H9 (cell line): Measurements from ENCODE around the gene NUP133. TPM values are rescaled to one million over a fixed set of nuclear protein-coding genes. Genes with fewer than 3 reads are reported as not detected.

Experiments
- DNase-seq: peaks from one replicate; pipeline ENCODE4 v3.0.0-alpha.2; 2017
- H2AFZ ChIP-seq: one replicate; pipeline ENCODE4 v1.6.1; 2013; ENCODE audit warnings: mild to moderate bottlenecking, low read length, control low read depth, moderate library complexity
- H2AK5ac ChIP-seq: 2 replicates; pipeline ENCODE4 v1.6.1; 2013; ENCODE audit warnings: low read length, control low read depth, mixed read lengths; ENCODE audit not compliant: insufficient read length
- H2BK120ac ChIP-seq: one replicate; pipeline ENCODE4 v1.6.1; 2013; ENCODE audit warnings: low read depth, mild to moderate bottlenecking, low read length, control low read depth, inconsistent platforms; ENCODE audit not compliant: poor library complexity, severe bottlenecking
- H2BK12ac ChIP-seq: 2 replicates; pipeline ENCODE4 v1.6.1; 2013; ENCODE audit warnings: low read length, control low read depth, mixed read lengths, low read depth; ENCODE audit not compliant: insufficient read length
- H2BK15ac ChIP-seq: 2 replicates; pipeline ENCODE4 v1.6.1; 2013; ENCODE audit warnings: low read depth, low read length, control low read depth
- H2BK20ac ChIP-seq: one replicate; pipeline ENCODE4 v1.6.1; 2013; ENCODE audit warnings: low read depth, mild to moderate bottlenecking, low read length, control low read depth, inconsistent platforms; ENCODE audit not compliant: poor library complexity, severe bottlenecking
- H2BK5ac ChIP-seq: 2 replicates; pipeline ENCODE4 v1.6.1; 2013; ENCODE audit warnings: low read length, control low read depth, mixed read lengths; ENCODE audit not compliant: insufficient read length
- H3K14ac ChIP-seq: 2 replicates; pipeline ENCODE4 v1.6.1; 2013; ENCODE audit warnings: low read length, control low read depth; ENCODE audit not compliant: insufficient read depth
- H3K18ac ChIP-seq: 2 replicates; pipeline ENCODE4 v1.6.1; 2013; ENCODE audit warnings: low read depth, mild to moderate bottlenecking, mixed read lengths, low read length, control low read depth; ENCODE audit not compliant: insufficient read length
- H3K23ac ChIP-seq: 2 replicates; pipeline ENCODE4 v1.6.1; 2013; ENCODE audit warnings: low read length, control low read depth, mixed read lengths, low read depth; ENCODE audit not compliant: insufficient read length
- H3K23me2 ChIP-seq: 2 replicates; pipeline ENCODE4 v1.6.1; 2013; ENCODE audit warnings: low read depth, mild to moderate bottlenecking, mixed read lengths, low read length, control low read depth; ENCODE audit not compliant: insufficient read length, poor library complexity, severe bottlenecking
- H3K27ac ChIP-seq: 2 replicates; pipeline ENCODE4 v1.5.1; 2013; ENCODE audit warnings: low read length, control low read depth, mixed read lengths, low read depth; ENCODE audit not compliant: insufficient read length
- H3K27me3 ChIP-seq: 2 replicates; pipeline ENCODE4 v1.6.1; 2013; ENCODE audit warnings: low read length, control low read depth, inconsistent platforms; ENCODE audit not compliant: insufficient read depth
- H3K4ac ChIP-seq: 2 replicates; pipeline ENCODE4 v1.6.1; 2013; ENCODE audit warnings: low read depth, mild to moderate bottlenecking, control low read depth, inconsistent platforms, low read length, moderate library complexity
- H3K4me1 ChIP-seq: 2 replicates; pipeline ENCODE4 v1.6.1; 2013; ENCODE audit warnings: low read length, control low read depth, inconsistent platforms; ENCODE audit not compliant: insufficient read depth
- H3K4me2 ChIP-seq: 2 replicates; pipeline ENCODE4 v1.6.1; 2013; ENCODE audit warnings: low read length, control low read depth, mixed read lengths; ENCODE audit not compliant: insufficient read length, insufficient read depth
- H3K56ac ChIP-seq: 2 replicates; pipeline ENCODE4 v1.6.1; 2013; ENCODE audit warnings: low read depth, mild to moderate bottlenecking, mixed read lengths, low read length, control low read depth; ENCODE audit not compliant: insufficient read length
- H3K79me1 ChIP-seq: 2 replicates; pipeline ENCODE4 v1.6.1; 2013; ENCODE audit warnings: low read depth, mild to moderate bottlenecking, moderate library complexity, low read length, control low read depth, inconsistent platforms; ENCODE audit not compliant: insufficient read depth, poor library complexity, severe bottlenecking
- H3K79me2 ChIP-seq: 2 replicates; pipeline ENCODE4 v1.6.1; 2013; ENCODE audit warnings: low read length, control low read depth, inconsistent platforms; ENCODE audit not compliant: insufficient read depth
- H3K9ac ChIP-seq: 2 replicates; pipeline ENCODE4 v1.6.1; 2013; ENCODE audit warnings: low read length, control low read depth, mixed read lengths; ENCODE audit not compliant: insufficient read length; ENCODE audit errors: extremely low read depth
- H3K9me3 ChIP-seq: one replicate; pipeline ENCODE4 v1.6.1; 2013; ENCODE audit warnings: low read depth, low read length, inconsistent platforms; ENCODE audit not compliant: control insufficient read depth
- H3T11ph ChIP-seq: one replicate; pipeline ENCODE4 v1.6.1; 2013; ENCODE audit warnings: mild to moderate bottlenecking, low read length, control low read depth, inconsistent platforms
- H4K20me1 ChIP-seq: one replicate; pipeline ENCODE4 v1.6.1; 2013; ENCODE audit not compliant: control insufficient read depth, insufficient read length, insufficient read depth
- H4K5ac ChIP-seq: 2 replicates; pipeline ENCODE4 v1.6.1; 2013; ENCODE audit warnings: low read depth, mild to moderate bottlenecking, mixed read lengths, low read length, control low read depth; ENCODE audit not compliant: insufficient read length
- H4K8ac ChIP-seq: replicated peaks from 2 replicates; pipeline ENCODE4 v1.6.1; 2013; ENCODE audit warnings: low read length, control low read depth, mixed read lengths, low read depth; ENCODE audit not compliant: insufficient read length
- H4K91ac ChIP-seq: 2 replicates; pipeline ENCODE4 v1.6.1; 2013; ENCODE audit warnings: low read depth, mild to moderate bottlenecking, moderate library complexity, mixed read lengths, low read length, control low read depth; ENCODE audit not compliant: insufficient read length
- H3K27ac Mint-ChIP-seq, 3 experiments: 2 replicates in 2 of 3; 3 replicates in 1 of 3; pipeline ENCODE4 v1.8.0; 2020 to 2021; ENCODE audit warnings: mixed read lengths in 3 of 3, mild to moderate bottlenecking in 1 of 3, moderate library complexity in 1 of 3
- H3K27me3 Mint-ChIP-seq: 2 replicates; pipeline ENCODE4 v1.8.0; 2021; ENCODE audit warnings: low read depth, mild to moderate bottlenecking, moderate library complexity, mixed read lengths
- H3K36me3 Mint-ChIP-seq, 3 experiments: 2 replicates in 2 of 3; 3 replicates in 1 of 3; pipeline ENCODE4 v1.8.0; 2020 to 2021; ENCODE audit warnings: low read depth in 3 of 3, mixed read lengths in 3 of 3; ENCODE audit not compliant: insufficient read depth in 1 of 3
- H3K4me1 Mint-ChIP-seq, 2 experiments: 2 replicates each; pipeline ENCODE4 v1.8.0; 2020; ENCODE audit warnings: mixed read lengths in 2 of 2
- H3K4me3 Mint-ChIP-seq, 2 experiments: 2 replicates in 1 of 2; 3 replicates in 1 of 2; pipeline ENCODE4 v1.8.0; 2020 to 2021; ENCODE audit warnings: mild to moderate bottlenecking in 2 of 2, mixed read lengths in 2 of 2, moderate library complexity in 1 of 2
- H3K9me3 Mint-ChIP-seq, 2 experiments: 2 replicates in 1 of 2; 3 replicates in 1 of 2; pipeline ENCODE4 v1.8.0; 2020; ENCODE audit warnings: mild to moderate bottlenecking in 2 of 2, mixed read lengths in 2 of 2, moderate library complexity in 1 of 2
- WGBS: extraction: QIAGEN DNeasy Blood & Tissue Kit; methylation state at CpG from one replicate; pipeline ENCODE4 v1.1.7; 2013; ENCODE audit warnings: missing lambda C conversion rate, low lambda C conversion rate, mixed read lengths; ENCODE audit not compliant: insufficient read length; ENCODE audit errors: extremely low coverage; 5-methylcytosine and 5-hydroxymethylcytosine counted together
- total RNA-seq: library from RNA; stranded (reverse); gene quantifications from 2 replicates; pipeline ENCODE4 v1.2.1, GENCODE V29; 2021
- TF ChIP-seq, protein P1 (sequence below): fragments of 200-600 bp; sonication (generic); conservative IDR thresholded peaks from 3 replicates; pipeline ENCODE4 v1.8.0; 2021; ENCODE audit warnings: antibody characterized with exemption, mild to moderate bottlenecking

The NUP133 gene
- total RNA-seq, 1 experiment from 2014 or later, result 71.3 TPM

DNA sequence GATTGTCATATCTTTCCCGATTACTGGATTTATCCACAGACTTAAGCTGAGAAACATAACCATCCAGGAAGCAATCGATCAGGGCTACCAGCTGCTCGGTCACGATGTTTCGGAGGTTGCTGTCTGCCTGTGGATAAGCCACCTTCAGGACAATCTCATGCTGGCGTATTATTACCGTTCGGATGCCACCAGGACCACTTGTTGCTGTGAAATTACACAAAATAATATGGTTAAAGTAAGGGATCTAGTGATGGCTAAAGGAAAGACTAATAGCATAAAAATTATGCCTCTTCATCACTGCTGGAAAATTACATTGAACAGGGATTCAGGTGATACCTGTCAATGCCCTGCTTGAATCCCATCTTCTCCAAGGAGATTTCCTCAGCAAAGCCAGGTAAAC is 43.5 kb downstream of the NUP133 start:
- Histone ChIP-seq H3K4ac (no peak overlapping the region), H4K8ac (no peak overlapping the region), H3K18ac (no peak overlapping the region), H4K91ac (no peak overlapping the region), H3K14ac (no peak overlapping the region), H3K23ac (no peak overlapping the region), H3K79me2 (no peaks in the 10 kb centered on the region), H3K4me2 (no peak overlapping the region), H3K27ac (no peak overlapping the region), H3T11ph (no peak overlapping the region), H2AK5ac (no peak overlapping the region), H2AFZ (no peak overlapping the region), H3K56ac (no peak overlapping the region), H4K20me1 (no peaks in the 10 kb centered on the region), H3K27me3 (no peaks in the 10 kb centered on the region), H3K9ac (no peak overlapping the region), H4K5ac (no peak overlapping the region), H2BK120ac (no peak overlapping the region), H2BK15ac (no peak overlapping the region), H2BK12ac (no peak overlapping the region), H2BK20ac (no peak overlapping the region), H3K79me1 (peaks cover 3% of the 10 kb centered on the region), H3K9me3 (no peaks in the 10 kb centered on the region), H2BK5ac (no peak overlapping the region), H3K23me2 (no peaks in the 10 kb centered on the region), H3K4me1 (no peaks in the 10 kb centered on the region)
- TF ChIP-seq, protein P1, sequence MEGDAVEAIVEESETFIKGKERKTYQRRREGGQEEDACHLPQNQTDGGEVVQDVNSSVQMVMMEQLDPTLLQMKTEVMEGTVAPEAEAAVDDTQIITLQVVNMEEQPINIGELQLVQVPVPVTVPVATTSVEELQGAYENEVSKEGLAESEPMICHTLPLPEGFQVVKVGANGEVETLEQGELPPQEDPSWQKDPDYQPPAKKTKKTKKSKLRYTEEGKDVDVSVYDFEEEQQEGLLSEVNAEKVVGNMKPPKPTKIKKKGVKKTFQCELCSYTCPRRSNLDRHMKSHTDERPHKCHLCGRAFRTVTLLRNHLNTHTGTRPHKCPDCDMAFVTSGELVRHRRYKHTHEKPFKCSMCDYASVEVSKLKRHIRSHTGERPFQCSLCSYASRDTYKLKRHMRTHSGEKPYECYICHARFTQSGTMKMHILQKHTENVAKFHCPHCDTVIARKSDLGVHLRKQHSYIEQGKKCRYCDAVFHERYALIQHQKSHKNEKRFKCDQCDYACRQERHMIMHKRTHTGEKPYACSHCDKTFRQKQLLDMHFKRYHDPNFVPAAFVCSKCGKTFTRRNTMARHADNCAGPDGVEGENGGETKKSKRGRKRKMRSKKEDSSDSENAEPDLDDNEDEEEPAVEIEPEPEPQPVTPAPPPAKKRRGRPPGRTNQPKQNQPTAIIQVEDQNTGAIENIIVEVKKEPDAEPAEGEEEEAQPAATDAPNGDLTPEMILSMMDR, result no peak
- no peaks in the 10 kb centered on the region for H3K4me1 Mint-ChIP-seq
- no peak overlapping the region for H3K4me3 Mint-ChIP-seq
- WGBS, result no CpG with 5 or more reads among the region's 8 CpGs
- H3K36me3 Mint-ChIP-seq, result peaks cover 37 to 83% (median 70%) of the 10 kb centered on the region in 3 experiments; a peak in 6 of 7 replicates
- no peaks in the 10 kb centered on the region for H3K9me3 Mint-ChIP-seq
- DNase-seq, result no peak
- no peaks in the 10 kb centered on the region for H3K27me3 Mint-ChIP-seq
- H3K27ac Mint-ChIP-seq, result no peak overlapping the region
